ENCODE measurements around the gene CAMTA1.

Gene CAMTA1

GRCh38 chr1:6869545-6869944 is 84.3 kb downstream of the CAMTA1 start:
- Histone ChIP-seq H3K36me3 (replicated peaks; ENCODE audit: insufficient read depth, low read length) (no peaks in the 10 kb centered on the region), H3F3A (ENCODE audit: insufficient read depth, low read length) (no peaks in the 10 kb centered on the region), H2AFZ (ENCODE audit: low read length) (no peak overlapping the region), H4K20me1 (ENCODE audit: insufficient read depth, low read length) (no peaks in the 10 kb centered on the region), H3K79me2 (ENCODE audit: low read length) (peaks cover 35% of the 10 kb centered on the region), H3K4me2 (ENCODE audit: low read depth, low read length) (no peak overlapping the region), H3K9ac (ENCODE audit: low read length) (no peak overlapping the region), H3K4me1 (ENCODE audit: low read length) (peaks cover 34% of the 10 kb centered on the region), H3K27me3 (replicated peaks; ENCODE audit: insufficient read depth, low read length) (no peaks in the 10 kb centered on the region), H3K9me2 (replicated peaks; ENCODE audit: insufficient read depth, low read length) (no peaks in the 10 kb centered on the region), H3K27ac (ENCODE audit: low read length) (no peak overlapping the region), H3K9me3 (replicated peaks; ENCODE audit: insufficient read depth, low read length) (no peaks in the 10 kb centered on the region), H3K4me3 (ENCODE audit: low read length) (no peak overlapping the region)
- DNase-seq, result no peak
- no peak for TF ChIP-seq EZH2phosphoT487 (IDR thresholded peaks at IDR 0.05; ENCODE audit: low read length)
- TF ChIP-seq, protein P1, sequence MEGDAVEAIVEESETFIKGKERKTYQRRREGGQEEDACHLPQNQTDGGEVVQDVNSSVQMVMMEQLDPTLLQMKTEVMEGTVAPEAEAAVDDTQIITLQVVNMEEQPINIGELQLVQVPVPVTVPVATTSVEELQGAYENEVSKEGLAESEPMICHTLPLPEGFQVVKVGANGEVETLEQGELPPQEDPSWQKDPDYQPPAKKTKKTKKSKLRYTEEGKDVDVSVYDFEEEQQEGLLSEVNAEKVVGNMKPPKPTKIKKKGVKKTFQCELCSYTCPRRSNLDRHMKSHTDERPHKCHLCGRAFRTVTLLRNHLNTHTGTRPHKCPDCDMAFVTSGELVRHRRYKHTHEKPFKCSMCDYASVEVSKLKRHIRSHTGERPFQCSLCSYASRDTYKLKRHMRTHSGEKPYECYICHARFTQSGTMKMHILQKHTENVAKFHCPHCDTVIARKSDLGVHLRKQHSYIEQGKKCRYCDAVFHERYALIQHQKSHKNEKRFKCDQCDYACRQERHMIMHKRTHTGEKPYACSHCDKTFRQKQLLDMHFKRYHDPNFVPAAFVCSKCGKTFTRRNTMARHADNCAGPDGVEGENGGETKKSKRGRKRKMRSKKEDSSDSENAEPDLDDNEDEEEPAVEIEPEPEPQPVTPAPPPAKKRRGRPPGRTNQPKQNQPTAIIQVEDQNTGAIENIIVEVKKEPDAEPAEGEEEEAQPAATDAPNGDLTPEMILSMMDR (IDR thresholded peaks at IDR 0.05; ENCODE audit: low read length), result no peak
- no peak for TF ChIP-seq EZH2 (optimal IDR thresholded peaks at IDR 0.05; ENCODE audit: low read depth, low read length)

DNA sequence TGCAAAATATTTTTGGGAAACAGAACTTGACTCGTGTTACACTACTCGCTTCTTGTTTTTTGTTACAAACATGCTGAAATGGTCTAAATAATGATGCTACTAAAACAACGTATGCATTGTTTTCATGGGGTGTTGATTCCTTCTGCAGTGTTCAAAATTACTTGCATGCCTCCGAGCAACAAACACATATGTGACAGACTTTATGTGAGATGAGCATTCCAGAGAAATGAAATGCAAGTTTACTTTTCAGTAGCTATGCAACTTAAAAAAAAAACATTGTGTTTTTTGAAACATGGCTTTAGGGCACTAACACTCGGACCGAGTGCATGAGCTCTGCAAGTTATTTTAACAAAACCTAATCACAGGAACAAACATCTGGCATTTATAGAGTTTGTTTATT is 84.8 kb downstream of the CAMTA1 start:
- no peaks in the 10 kb centered on the region for H3F3A ChIP-seq (ENCODE audit: insufficient read depth, low read length)
- no peak for DNase-seq
- H3K9ac ChIP-seq (ENCODE audit: low read length), result no peak overlapping the region
- no peaks in the 10 kb centered on the region for H3K27me3 ChIP-seq (replicated peaks; ENCODE audit: insufficient read depth, low read length)
- no peaks in the 10 kb centered on the region for H4K20me1 ChIP-seq (ENCODE audit: insufficient read depth, low read length)
- peaks cover 34% of the 10 kb centered on the region for H3K4me1 ChIP-seq (ENCODE audit: low read length)
- H3K9me2 ChIP-seq (replicated peaks; ENCODE audit: insufficient read depth, low read length), result no peaks in the 10 kb centered on the region
- TF ChIP-seq, protein P1 (IDR thresholded peaks at IDR 0.05; ENCODE audit: low read length), result no peak
- TF ChIP-seq EZH2phosphoT487 (IDR thresholded peaks at IDR 0.05; ENCODE audit: low read length) (no peak), EZH2 (optimal IDR thresholded peaks at IDR 0.05; ENCODE audit: low read depth, low read length) (no peak)
- H3K4me2 ChIP-seq (ENCODE audit: low read depth, low read length), result no peak overlapping the region
- H3K79me2 ChIP-seq (ENCODE audit: low read length), result peaks cover 33% of the 10 kb centered on the region
- H3K36me3 ChIP-seq (replicated peaks; ENCODE audit: insufficient read depth, low read length), result no peaks in the 10 kb centered on the region
- H3K4me3 ChIP-seq (ENCODE audit: low read length), result no peak overlapping the region
- no peaks in the 10 kb centered on the region for H3K9me3 ChIP-seq (replicated peaks; ENCODE audit: insufficient read depth, low read length)
- H2AFZ ChIP-seq (ENCODE audit: low read length), result no peak overlapping the region
- H3K27ac ChIP-seq (ENCODE audit: low read length), result no peak overlapping the region

DNA sequence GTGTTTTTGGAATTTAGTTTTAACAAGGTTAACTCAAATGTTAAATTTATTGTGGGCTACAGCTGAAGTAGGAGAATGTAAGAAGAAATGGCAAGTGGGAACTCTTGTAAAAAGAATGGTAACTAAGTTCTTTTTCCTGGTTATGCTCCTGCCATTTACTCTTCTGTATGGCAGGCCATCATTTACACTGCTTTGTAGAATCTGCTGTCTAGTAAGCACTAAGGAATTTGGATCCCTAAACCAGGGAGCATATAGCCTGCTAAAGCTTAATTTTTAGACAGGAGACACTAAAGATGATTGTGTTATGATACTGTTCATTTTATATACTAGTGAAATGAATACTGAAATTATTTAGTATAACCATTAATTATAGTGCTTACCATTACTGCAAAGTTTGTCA is 85.3 kb downstream of the CAMTA1 start:
- Histone ChIP-seq H3K27ac (ENCODE audit: low read length) (no peak overlapping the region), H4K20me1 (ENCODE audit: insufficient read depth, low read length) (no peaks in the 10 kb centered on the region), H3K4me3 (ENCODE audit: low read length) (no peak overlapping the region), H3K79me2 (ENCODE audit: low read length) (peaks cover 29% of the 10 kb centered on the region), H3K9me3 (replicated peaks; ENCODE audit: insufficient read depth, low read length) (no peaks in the 10 kb centered on the region), H2AFZ (ENCODE audit: low read length) (no peak overlapping the region), H3K27me3 (replicated peaks; ENCODE audit: insufficient read depth, low read length) (no peaks in the 10 kb centered on the region), H3K9me2 (replicated peaks; ENCODE audit: insufficient read depth, low read length) (no peaks in the 10 kb centered on the region), H3K4me2 (ENCODE audit: low read depth, low read length) (no peak overlapping the region), H3K36me3 (replicated peaks; ENCODE audit: insufficient read depth, low read length) (no peaks in the 10 kb centered on the region), H3K9ac (ENCODE audit: low read length) (no peak overlapping the region), H3F3A (ENCODE audit: insufficient read depth, low read length) (no peaks in the 10 kb centered on the region), H3K4me1 (ENCODE audit: low read length) (peaks cover 34% of the 10 kb centered on the region)
- no peak for DNase-seq
- TF ChIP-seq, protein P1 (IDR thresholded peaks at IDR 0.05; ENCODE audit: low read length), result no peak
- TF ChIP-seq EZH2phosphoT487 (IDR thresholded peaks at IDR 0.05; ENCODE audit: low read length) (no peak), EZH2 (optimal IDR thresholded peaks at IDR 0.05; ENCODE audit: low read depth, low read length) (no peak)
